NCI-H2171 treated with DMSO at 0.1 percent for 48 hours (cell line): ENCODE measurements around the gene ADIPOR2.

Source experiments
- DNase-seq: peaks from one replicate; lab custom pipeline; 2025; lab: John Stamatoyannopoulos, UW

Gene ADIPOR2, protein sequence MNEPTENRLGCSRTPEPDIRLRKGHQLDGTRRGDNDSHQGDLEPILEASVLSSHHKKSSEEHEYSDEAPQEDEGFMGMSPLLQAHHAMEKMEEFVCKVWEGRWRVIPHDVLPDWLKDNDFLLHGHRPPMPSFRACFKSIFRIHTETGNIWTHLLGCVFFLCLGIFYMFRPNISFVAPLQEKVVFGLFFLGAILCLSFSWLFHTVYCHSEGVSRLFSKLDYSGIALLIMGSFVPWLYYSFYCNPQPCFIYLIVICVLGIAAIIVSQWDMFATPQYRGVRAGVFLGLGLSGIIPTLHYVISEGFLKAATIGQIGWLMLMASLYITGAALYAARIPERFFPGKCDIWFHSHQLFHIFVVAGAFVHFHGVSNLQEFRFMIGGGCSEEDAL

DNA sequence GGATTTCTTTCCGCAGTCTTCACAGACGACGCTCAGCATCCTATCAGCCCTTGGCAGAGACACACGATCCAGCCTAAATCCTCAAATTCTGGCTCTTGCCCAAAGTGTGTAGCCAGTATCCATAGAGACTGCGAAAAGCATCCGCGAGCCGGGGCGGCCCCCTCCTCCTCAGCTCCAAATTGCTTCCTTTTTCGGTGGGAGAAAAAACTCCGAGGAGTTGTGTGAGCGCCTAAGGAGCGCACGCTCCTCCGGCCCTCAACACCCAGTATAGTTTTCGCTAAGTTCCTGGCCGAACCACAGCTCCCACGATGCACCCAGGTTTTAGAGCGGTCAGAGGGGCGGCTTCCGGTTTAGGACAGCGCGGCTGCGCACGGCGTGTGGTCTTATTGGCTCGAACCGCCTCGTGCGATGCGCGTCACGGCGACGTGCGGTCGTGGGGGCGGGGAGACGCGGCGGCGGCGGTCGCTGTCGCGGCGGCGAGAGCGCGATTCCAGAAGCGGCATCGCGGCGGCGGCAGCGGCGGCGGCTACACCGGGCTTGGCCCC, at the start of gene ADIPOR2:
ADIPOR2 (plus strand) TSS at position 493 of the 545 bp plus-strand sequence. CDS start 63,274 bp downstream, outside the sequence.
- DNase-seq = peak; percentile 100

DNA sequence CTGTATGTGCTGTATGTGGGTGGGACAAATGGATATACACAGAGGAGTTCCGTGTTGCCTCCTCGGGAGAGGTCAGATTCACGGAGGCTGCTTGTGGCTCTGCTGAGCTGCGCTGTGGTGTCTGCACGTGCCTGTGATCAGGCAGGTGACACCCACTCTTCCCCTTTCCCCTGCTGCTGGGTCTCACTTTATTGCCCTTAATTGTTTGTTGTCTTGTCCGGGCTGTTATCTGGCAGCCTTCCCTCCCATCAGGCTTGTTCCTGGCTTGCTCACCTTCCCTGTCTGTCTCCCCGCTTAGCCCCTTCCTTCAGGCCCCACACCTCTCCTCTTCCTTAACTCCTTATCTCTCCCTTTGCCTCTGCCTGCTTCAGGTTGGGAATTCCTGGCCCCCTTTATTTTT, 48.4 kb upstream of the ADIPOR2 start:
- DNase-seq = no peak

DNA sequence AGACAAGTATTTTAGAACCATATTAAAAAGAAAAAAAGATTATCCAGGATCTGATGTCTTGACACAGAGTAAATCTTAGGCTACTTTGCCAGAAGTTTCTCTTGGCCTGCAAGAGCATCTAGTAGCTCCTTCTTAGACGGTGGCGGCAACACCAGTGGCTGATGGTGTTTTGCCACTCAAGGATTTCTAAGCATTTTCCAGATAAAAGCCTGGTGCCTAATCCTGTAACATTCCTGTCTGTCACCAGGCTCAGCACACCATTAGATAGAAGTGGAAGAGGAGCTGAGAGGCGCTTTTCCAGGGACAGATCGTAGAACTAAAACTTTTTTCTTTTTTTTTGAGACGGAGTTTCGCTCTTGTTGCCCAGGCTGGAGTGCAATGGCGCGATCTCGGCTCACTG, 47.8 kb upstream of the ADIPOR2 start:
- no peak for DNase-seq

DNA sequence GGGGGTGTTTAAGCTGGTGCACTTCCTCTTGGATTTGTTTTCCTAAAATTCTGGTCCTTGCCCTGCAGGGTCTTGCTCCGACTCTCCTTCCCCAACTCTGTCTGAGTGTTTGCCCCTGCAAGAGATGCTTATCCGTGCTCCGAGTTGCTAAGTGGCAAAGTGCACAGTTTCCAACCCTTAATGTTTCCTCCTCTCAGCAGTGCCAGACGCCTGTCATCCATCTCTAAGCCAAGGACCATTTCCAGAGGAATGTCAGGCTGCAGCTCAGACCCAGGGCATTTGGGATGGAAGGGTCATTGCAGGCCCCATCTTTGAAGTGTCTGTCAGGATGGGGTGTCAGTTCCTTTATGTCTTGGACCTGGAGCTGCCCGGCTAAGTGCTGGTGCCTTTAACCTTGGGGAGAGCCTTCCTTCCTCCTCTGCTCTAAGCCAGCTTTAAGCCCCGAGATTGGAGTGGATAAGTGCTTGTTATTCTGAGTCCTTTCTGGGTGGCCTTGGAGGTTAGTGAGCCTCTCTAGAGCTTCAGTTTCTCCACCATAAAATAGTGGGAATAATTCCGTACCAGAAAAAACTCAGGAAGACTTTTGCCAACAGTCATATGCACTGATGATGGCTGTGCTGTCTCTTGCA, 46.9 kb upstream of the ADIPOR2 start:
- peak; percentile 71 for DNase-seq

DNA sequence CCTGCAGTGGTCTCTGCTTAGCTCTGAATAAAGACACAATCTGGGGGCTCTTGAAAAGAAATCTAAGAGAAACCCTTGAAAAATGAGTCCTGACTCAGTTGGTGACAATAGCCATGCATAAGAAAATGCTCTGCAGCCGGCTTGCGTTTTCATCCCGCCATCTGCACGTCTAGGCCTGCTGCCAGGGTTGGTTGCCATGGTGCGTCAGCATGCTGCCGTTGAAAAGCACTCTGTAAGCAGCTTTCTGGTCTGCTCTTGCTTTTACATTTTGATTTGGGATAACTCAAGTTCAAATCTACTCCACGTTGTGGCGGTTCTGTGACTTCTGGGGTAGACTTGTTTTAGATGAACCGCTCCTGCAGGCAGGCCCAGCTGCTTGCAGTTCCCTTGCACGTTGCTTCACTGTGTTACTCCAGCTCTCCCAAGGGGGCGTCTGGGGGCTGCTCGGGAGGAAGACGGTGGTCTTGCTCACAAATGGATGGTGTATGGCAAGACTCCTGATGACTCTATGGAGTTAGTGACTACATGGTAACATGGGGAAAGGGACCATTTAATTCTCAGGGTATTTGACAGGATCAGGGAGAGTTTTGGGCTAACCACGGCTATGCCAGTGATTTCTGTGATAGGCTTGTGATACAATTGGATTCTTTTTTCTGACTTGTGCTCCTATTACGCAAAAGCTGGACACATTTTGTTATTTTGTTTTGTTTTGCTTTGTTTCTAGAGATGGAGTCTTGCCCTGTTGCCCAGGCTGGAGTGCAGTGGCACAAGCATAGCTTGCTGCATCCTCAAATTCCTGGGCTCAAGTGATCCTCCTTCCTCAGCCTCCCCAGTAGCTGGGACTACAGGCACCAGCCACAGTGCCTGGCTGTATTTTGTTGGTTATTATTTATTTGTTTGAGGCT, 46.1 kb upstream of the ADIPOR2 start:
- peak; percentile 99 for DNase-seq

DNA sequence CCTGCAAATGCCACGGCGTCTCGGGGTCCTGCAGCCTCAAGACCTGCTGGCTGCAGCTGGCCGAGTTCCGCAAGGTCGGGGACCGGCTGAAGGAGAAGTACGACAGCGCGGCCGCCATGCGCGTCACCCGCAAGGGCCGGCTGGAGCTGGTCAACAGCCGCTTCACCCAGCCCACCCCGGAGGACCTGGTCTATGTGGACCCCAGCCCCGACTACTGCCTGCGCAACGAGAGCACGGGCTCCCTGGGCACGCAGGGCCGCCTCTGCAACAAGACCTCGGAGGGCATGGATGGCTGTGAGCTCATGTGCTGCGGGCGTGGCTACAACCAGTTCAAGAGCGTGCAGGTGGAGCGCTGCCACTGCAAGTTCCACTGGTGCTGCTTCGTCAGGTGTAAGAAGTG, 45.1 kb upstream of the ADIPOR2 start:
- DNase-seq = no peak

DNA sequence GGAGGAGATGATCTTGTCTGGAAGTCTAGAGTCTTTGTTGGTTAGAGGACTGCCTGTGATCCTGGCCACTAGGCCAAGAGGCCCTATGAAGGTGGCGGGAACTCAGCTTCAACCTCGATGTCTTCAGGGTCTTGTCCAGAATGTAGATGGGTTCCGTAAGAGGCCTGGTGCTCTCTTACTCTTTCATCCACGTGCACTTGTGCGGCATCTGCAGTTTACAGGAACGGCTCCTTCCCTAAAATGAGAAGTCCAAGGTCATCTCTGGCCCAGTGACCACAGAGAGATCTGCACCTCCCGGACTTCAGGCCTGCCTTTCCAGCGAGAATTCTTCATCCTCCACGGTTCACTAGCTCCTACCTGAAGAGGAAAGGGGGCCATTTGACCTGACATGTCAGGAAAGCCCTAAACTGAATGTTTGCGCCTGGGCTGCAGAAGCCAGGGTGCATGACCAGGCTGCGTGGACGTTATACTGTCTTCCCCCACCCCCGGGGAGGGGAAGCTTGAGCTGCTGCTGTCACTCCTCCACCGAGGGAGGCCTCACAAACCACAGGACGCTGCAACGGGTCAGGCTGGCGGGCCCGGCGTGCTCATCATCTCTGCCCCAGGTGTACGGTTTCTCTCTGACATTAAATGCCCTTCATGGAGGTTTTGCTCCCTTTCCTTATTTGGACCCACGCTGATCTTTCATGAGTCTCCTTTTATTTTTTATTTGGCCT, 44.1 kb upstream of the ADIPOR2 start:
- DNase-seq = no peak

DNA sequence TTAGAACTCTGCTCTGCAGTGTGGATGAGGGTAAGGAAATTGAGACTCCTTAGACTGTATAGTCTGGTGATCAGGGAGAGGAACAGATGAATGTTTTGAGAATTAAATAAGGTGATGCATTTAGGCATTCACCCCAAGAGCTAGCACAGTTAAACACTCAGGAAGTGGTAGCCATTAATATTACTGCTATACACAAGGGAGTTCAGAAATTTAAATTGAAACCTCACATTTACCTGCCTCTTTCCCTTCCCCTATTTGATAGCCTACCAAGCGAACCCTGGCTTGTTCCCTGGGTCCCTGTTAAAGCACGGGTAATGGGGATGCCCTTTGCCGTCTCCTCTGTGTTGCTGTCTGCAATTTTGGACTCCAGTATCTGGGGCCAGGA, 43.6 kb upstream of the ADIPOR2 start:
- DNase-seq = no peak

DNA sequence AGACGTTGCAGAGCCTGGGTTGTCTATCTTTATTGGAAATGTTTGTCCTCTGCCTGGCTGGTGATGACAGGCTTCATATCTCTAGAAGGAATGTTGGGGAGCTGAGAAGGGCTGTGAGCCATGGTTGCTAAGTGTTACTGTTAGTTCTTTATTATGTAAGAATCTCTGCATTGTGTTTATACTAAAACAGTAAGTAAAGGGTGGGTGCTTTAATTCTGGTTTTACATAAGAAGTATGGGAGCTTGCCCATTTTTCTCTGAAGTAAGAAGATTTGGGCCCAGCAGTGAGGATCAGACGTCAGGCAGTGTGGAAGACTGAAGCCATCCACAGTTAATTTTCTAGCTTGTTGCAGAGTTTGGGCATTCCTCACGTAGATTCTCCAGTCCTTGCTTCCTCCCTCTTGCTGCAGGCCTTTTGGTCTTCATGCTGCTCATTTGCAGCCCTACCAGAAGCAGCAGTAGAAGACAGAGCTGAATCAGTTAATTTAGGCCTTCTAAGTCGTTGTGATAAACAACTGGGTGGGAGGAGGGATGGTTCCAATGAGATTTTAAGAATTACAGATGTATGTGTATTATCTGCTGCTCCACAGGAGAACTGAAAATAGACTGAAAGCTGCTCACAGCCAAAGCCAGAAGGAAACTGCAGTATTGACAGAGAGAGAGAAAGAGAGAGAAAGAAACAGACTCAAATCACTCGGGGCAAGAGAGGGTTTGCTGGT, 40.5 kb upstream of the ADIPOR2 start:
- no peak for DNase-seq

DNA sequence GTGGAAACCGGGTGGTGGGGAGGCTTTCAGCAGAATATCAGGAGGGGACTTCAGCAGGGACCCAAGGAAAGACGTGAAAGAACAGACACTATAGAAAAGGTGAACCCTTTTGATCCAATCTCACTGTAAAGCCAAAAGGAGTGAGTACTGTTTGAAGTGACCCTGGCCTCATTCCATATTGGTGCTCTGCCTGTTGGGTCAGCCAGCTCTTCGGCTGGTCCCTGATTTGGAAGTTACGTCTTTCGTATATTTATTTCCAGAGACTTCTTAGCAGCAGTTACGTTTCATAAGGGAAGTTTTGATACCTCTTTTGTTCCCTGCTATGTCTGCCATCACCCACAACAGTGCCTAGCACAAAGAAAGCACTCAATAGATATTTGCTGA, 39.9 kb upstream of the ADIPOR2 start:
- DNase-seq = no peak

DNA sequence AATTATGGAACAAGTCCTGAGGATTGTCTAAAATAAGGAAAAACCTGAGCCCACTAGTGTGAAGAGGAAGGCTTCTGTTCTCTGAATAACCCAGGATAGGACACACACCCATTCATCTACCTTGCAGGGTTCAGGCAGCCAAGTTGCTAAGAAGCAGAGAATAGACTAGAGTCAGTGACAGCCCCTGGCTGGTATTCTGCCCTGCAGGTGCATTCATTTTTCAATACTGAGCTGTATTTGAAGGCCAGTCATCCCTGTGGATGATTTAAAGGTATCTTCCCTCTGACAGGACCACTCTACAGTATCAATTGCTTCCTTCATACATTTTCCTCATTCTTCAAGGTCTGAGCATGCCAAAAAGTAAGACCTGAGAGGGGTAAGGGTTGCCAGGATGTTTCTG, 38.9 kb upstream of the ADIPOR2 start:
- DNase-seq = no peak

DNA sequence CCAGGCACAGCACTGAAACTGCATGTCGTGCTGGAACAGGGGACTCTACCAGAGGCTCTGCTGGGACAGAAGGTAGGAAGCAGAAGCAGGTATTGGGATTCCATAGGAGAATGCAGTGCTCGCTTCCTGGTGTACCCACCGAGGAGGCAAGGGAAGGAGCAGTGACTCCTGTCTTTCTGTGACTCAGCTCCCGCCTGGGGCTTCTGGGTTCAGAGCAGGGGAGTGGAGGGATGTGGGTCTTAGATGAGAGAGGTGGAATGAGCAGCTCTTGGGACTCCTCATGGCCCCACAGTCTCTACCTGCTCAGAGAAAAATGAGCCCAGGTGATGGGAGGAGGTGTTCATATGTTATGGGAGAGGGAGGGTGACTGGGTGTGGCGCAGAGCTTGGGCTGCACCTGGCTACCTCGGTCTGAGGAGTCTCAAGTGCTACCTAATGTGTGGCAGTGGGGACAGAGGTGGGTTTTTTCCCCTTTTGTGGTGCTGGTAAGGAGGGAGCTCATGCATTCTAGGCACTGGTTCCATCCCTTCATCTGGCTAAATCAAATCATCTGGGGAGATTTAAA, 35.6 kb upstream of the ADIPOR2 start:
- peak; percentile 52 for DNase-seq

DNA sequence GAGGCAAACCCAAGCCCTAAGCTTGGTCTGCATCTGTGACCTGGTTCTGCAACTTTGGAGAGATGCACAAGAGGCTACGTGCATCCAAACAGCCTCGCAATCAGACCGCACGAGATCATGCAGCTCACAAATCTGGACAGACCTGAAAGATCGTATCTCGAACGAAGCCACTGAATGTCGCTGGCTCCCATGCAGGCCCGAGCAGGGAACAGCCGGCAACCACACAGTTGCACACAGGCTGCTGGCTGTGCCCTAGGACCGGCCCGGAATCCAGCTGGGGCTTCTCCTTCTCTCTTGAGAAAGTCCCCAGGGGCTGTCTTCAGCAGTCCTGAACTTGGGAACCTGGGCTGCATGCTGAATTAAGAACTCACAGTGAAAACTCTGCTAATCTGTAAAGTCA, 34.0 kb upstream of the ADIPOR2 start:
- peak; percentile 40 for DNase-seq

DNA sequence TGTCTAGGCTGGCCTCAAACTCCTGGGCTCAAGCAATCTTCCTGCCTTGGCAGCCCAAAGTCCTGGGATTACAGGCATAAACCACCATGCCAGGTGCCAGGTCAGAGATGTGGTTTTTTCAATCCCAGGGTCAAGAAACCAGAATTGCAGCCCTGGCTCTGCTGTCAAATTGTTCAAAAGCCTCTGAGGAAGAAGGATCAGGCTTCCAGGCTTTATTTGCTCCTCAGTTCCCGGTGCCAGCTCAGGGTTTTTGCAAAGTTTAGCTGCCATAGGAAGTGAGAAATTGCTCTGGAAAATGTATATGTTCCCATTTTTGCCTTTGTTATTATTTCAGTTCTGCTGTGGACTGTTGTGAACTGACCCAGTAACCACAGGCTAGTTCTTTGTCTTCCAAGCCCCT, 33.2 kb upstream of the ADIPOR2 start:
- no peak for DNase-seq

DNA sequence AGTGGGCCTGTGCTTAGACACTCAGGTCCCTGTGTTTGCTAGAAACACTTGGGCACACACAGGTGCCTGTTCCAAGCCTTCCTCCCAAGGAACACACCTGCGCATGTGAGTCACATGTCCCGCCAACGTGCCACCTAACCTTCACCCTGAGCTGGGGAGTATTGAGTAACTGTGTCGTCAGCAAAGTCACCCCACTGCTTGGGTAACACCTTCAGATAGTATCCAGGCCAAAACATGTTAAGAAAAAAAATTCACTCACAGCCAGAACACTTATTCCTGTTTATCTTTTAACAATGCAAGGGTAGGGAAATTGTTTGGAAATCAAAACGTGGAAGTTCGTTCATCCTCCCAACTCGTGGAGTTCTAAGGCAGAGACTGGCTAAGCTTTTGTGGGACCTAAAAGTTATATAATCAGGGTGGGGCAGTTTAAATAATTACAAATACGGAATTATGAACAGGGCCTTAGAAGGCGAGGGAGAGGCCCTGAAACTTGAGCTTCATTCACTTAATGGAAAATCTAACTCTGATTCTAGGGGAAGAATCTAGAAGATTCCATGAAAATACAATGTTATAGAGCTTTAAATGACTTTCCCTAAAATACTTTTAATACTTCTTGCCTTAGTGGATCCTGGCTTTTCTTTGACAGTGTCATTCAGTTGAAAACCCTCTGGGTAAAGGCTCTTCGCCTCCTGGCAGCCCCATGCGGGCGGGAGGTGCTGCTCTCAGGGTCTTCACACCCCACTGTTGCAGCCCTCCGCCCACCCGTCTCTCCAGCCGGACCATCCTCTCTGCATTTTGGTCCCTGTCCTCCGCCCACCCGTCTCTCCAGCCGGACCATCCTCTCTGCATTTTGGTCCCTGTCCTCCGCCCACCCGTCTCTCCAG, 30.3 kb upstream of the ADIPOR2 start:
- DNase-seq = no peak

DNA sequence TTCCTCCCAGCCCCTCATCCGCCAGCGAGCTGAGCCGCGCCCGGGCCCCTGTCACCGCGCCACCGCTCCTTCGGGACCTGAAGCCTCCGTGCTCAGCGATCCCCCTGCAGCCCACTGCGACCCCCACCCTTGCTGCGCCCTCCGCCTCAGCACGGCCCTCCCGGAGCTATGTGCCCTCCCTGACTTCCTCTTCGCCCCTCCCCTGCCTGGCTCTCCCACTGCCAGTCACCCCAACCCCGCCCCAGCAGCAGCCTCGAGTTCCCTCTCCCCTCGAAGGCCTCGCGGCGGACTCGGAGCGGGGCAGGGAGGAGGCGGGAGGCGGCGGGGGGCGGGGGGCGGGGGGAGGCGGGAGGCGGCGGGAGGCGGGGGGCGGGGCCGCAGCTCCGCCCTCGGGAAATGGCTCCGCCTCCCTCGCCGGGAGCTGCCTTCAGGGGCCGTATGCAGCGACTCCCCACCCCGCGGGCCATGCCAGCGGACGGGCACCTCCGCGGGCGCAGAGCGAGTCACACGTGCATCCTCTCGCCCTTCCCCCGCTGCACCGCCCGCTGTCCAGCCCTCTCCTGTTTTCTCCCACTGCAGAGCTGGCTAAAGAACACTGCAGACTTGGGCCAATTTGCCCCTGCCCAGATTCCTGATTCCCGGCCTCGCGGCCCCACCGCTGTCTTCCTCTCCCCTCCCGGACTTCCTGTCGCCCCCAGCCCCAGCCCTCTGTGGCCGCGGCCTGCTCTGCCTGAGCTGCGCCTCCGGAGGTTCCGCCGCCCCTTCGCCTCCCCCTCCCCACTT, 29.1 kb upstream of the ADIPOR2 start:
- peak; percentile 96 for DNase-seq

DNA sequence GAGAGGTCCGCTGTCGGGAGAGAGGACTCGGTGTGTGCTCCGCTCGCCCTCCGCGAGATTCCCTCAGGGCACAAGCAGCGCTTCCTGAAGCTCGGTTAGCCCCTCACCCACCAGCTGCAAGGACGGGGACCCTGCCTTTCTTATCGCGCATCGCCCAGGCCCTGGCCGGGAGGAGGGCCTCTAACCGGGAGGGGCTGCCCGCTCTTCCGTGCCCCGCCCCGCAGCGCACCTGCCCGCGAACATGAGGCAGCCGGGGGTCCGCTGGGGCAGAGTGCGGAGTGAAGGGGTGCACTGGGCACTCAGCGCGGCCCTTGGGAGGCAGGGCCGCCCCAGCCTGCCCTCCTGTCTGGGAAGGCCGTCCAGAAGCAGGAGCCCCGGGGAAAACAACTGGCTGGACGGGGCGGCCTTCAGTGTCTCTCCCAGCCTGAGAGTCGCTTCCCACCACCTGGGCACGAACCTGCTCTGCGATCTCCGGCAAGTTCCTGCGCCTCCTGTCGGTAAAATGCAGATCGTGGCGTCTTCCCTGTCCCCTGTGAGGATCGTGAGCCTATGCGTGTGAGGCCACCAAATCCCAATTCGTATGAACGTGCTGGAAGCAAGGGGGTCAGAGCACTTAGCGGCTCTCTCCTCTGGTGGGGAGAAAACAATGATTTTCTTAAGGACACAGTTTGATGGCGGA, 28.0 kb upstream of the ADIPOR2 start:
- no peak for DNase-seq

DNA sequence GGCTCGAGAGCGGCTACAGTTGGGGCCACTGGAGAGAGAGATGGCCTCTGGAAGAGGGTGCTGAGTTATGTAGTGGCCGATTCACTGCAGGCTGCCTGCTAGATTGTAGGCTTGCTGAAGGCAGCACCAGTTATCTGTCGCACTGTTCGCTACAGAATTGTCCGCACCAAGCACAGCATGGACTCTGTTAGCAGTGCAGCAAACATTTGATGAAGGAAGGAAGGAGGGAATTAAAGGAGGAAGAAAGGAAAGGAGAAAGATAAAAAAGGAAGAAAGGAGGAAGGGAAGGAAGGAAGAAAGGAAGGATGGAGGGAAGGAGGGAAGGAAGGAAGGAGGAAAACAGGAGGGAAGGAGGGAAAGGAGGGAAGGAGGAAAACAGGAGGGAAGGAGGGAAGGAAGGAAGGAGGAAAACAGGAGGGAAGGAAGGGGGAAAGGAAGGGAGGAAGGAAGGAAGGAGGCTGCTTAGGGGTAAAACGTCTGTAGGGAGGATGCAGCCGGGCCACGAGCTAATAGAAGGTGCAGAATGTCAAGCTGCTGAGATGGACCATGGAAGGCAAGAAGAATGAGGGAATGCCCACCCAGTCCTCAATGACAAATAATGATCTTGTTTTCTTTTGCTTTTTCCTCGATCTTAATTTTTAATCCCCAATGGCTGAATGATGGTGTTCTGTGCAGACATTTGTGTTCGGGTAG, 27.3 kb upstream of the ADIPOR2 start:
- no peak for DNase-seq
